ENCODE measurements around the gene DBI.
"Not testable (repeated sequence)": the region's sequence is repeated elsewhere in the genome, so short reads cannot be mapped to it uniquely, and the experiment has no call there.

DBI gene

DNA sequence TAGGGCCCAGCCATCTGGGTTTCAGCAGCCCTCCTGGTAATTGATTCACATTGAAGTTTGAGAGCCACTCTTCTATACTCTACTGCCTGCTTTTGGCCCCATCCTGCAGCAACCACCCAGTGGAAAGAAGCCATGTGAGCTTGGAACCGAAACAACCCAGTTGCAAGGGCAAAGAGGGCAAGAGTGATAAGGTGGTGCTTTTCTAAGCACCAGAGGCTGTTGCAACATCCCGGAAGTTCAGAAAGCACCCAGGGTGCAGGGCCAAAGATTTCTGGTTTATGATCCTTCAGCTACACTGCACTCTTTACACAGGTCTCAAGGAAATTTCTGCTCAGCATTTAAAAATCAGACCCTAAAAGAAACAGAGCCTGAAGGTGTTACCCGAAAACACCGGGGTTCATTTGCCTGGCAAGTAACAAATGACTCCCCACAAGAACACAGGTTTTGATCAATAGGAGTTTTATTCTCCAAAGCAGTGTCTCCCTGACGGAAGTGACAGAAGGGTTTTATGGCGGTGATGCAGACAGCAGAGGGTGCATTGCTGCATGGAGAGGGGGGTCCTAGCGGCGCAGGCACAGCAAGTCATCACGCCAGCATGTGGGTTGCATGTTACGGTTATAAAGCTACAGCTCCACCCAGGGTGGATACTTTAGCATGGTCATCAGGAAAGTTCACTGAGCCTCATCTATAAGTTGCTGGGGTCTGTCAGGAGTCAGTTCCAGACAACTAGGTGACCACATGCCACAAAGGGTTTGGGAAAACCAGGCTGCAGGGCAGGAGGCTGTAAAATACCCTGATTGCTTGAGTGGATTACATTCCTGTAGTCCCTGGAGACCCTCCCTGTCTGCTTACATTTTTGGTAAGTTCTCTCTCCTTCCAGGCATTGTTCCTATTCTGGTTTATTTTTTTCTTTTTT, 36.1 kb downstream of the DBI start:
- DNase-seq = no peak

DNA sequence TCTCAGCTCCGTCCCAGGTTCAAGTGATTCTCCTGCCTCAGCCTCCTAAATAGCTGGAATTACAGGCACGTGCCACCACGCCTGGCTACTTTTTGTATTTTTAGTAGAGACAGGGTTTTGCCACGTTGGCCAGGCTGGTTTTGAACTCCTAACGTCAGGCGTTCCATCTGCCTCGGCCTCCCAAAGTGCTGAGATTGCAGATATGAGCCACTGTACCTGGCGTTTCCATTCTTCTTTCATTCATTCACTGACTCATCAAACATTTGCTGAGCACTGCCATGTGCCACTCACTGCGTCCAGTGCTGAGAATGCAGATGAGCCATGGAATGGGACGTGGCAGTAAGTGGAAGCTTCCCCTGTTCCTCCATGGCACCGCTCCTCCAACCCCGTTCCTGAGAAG, 36.8 kb downstream of the DBI start:
- DNase-seq = not testable (repeated sequence)

- no peak for DNase-seq
These were observed 38.4 kb downstream of the DBI start for GRCh38 chr2:119405151-119405550.

DNA sequence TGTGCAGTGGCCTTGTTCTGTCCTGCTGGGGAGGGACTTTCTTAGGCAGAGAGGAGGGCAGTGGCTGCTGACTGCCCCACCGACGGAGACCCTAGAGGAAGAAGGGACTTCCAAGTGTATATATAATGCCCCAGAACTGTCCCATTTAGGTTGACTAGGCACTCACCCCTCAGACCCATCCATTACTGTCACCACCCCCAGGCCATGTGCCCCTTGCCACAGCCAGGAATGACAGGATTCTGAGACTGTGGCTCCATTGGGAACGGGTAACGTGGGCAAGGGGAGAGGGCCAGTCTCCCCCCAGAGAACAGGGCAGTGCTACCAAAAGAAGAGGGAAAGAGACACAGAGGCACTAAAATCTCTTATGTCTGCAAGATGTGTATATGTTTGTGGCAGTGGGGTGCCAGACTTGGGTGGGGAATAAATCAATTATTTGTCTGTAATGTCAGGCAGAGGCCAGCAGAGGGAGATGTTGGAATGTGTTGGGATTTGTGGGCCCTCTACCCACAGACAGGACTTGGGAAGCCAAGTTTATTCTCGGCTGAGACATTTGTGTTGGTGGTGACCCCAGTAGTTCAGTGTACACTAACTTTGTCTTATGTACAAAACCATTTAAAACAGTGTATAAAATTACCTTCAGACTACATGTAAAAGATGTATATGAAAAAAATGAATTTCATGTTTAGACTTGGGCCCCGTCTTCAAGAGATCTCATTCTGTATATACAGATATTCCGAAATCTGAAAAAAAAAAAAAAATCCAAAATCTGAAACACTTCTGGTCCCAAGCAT, 40.8 kb downstream of the DBI start:
- no peak for DNase-seq

GRCh38 chr2:119408221-119408619, 41.4 kb downstream of the DBI start:
- DNase-seq = no peak

DNA sequence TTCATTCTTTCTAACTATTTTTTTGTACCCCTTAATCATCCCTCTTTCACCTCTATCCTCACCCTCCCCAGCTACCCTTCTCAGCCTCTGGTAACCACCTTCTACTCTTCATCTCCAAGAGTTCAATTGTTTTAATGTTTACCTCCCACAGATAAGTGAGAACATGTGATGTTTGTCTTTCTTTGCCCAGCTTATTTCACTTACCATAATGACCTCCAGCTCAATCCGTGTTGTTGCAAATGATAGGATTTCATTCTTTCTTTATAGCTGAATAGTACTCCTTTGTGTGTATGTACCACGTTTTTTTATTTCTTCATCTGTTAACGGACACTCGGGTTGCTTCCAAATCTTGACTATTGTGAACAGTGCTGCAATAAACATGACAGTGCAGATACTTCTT, 42.7 kb downstream of the DBI start:
- DNase-seq = no peak

DNA sequence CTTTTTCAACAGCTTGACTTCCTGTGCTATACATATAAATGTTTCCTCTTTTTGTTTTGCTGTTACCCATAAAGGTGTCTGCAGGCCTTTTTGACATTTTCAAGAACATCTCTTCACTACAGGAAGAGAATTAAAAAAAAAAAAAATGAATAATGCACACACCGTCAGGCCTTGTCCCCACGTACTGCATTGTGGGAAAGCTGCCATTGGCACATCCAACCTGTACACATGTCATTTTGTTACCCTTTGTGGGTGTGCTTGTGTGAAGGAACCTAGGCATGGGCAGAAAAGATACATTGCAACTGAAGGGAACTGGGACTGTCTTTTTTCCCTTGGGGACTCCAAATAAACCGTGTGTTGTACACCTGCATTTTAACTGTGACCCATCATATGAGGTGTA, 48.1 kb downstream of the DBI start:
- DNase-seq = no peak

DNA sequence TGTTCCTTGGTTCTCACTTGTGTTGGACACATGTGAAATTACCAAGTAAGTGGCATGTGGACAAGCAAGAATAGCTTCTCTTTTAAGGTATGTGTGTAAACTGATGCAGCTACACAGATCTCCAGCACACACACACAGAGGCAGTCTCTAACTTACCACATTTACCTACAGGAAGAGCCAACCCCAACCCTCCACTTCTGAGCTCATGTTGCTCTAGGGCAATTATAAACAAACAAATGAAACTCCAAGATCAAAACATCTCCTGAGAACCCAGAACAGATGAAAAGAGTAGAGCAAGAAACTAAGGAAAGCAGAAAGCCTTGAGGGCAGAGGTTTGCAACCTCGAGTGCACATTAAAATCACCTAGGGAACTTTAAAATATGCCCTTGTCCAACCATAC, 48.9 kb downstream of the DBI start:
- DNase-seq = no peak

GRCh38 chr2:119416299-119416923, 49.6 kb downstream of the DBI start:
- no peak for DNase-seq

DNA sequence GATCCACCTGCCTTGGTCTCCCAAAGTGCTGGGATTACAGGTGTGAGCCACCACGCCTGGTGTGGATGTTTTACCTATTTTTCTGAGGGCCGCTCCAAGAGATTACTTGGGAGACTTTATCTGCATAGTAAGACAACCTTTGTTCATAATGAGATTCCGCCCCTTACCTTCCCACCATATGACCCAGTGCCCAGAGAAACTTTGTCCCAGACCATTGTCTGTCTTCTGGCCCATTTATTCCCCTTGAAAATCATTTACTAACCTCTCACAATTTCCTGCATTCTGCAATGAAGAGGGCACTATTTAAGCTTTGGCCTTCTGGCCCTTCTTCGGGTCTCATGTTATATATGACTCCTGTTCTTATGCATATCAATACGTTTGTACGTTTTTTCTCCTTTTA, 51.1 kb downstream of the DBI start:
- no peak for DNase-seq

DNA sequence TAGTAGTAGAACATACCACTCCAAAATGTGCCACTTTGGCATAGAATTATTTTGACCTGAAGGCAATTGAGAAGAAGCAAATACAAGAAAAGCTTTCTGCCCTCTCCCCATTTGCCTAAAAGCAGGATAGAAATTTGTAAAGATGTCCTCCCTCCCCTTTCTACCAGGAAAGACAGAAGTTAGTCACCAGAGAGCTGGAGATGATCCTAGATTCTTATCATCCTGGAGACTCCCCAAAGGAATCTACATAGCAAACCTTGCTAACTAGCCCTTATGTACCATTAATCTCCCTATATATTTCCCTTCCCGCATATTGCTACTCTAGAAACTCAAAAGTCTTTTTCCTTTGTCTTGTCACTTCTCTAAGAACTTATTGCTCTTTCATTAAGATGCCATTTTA, 52.3 kb downstream of the DBI start:
- no peak for DNase-seq

- DNase-seq = no peak
These were observed 53.2 kb downstream of the DBI start for GRCh38 chr2:119419803-119420508.

- DNase-seq = no peak
These were observed 54.5 kb downstream of the DBI start for GRCh38 chr2:119421304-119421703.

- DNase-seq = no peak
These were observed 55.0 kb downstream of the DBI start for GRCh38 chr2:119421741-119422140.
